Panc1 (cell line): ENCODE data around the gene HOXC11. TPM values are rescaled to one million over a fixed set of nuclear protein-coding genes. Genes with fewer than 3 reads are reported as not detected.

Experiments used
- ATAC-seq: fragments of 200-7000 bp; cut with Tn5 transposase; 2 replicates; pipeline ENCODE4 v1.9.1; 2020; ENCODE audit warnings: mild to moderate bottlenecking, moderate library complexity
- BruUV-seq: library from RNA; stranded (reverse); fragments of 400-500 nt; replicated peaks from 2 replicates; lab custom pipeline; 2021; lab: Mats Ljungman, UMichigan
- CTCF ChIA-PET: fragments of 300-600 bp; sonication (Branson Sonifier 250); formaldehyde crosslinking; loops from one replicate; lab custom pipeline; 2022; ENCODE audit warnings: antibody characterized with exemption; lab: Charles Lee
- POLR2A ChIA-PET: fragments of 300-600 bp; sonication (Branson Sonifier 250); formaldehyde crosslinking; loops from one replicate; lab custom pipeline; 2022; ENCODE audit warnings: antibody characterized with exemption; lab: Charles Lee
- DNase-seq: peaks from one replicate; pipeline ENCODE4 v3.0.0-alpha.2; 2010; ENCODE audit warnings: low read depth, low spot score
- H3K27ac ChIP-seq: 2 replicates; pipeline ENCODE4 v1.5.1; 2011; ENCODE audit warnings: mild to moderate bottlenecking, low read length, inconsistent platforms
- H3K27me3 ChIP-seq: fragments of 200-500 bp; sonication (Bioruptor generic); 2 replicates; pipeline ENCODE4 v1.6.0; 2014; ENCODE audit warnings: low read length, inconsistent platforms; ENCODE audit not compliant: control insufficient read depth, insufficient read depth
- H3K36me3 ChIP-seq: fragments of 200-500 bp; sonication (Bioruptor generic); 2 replicates; pipeline ENCODE4 v1.5.1; 2014; ENCODE audit warnings: inconsistent platforms, mild to moderate bottlenecking, low read length, moderate library complexity; ENCODE audit not compliant: control insufficient read depth, insufficient read depth
- H3K4me1 ChIP-seq: 2 replicates; pipeline ENCODE4 v1.5.1; 2011; ENCODE audit warnings: inconsistent platforms, mild to moderate bottlenecking, low read length, moderate library complexity; ENCODE audit not compliant: control insufficient read depth, insufficient read depth
- H3K4me3 ChIP-seq, 2 experiments: 2 replicates each; pipeline ENCODE4 v1.5.1; 2011 to 2012; ENCODE audit warnings: low read depth in 2 of 2, low read length in 2 of 2, mild to moderate bottlenecking in 2 of 2, inconsistent platforms in 1 of 2, moderate library complexity in 1 of 2
- H3K9me3 ChIP-seq: fragments of 200-500 bp; sonication (Bioruptor generic); 2 replicates; pipeline ENCODE4 v1.5.1; 2014; ENCODE audit warnings: low read depth, mild to moderate bottlenecking, inconsistent platforms, low read length, moderate library complexity; ENCODE audit not compliant: control insufficient read depth, insufficient read depth
- POLR2AphosphoS5 ChIP-seq: IDR thresholded peaks from 2 replicates; pipeline ENCODE4 v1.6.1; 2012; ENCODE audit warnings: mild to moderate bottlenecking, low read depth, low read length, moderate library complexity
- REST ChIP-seq, 2 experiments: IDR thresholded peaks; 2 replicates each; pipeline ENCODE4 v1.6.1; 2011 to 2012; ENCODE audit warnings: low read depth in 2 of 2, control low read depth in 1 of 2, low read length in 1 of 2, mild to moderate bottlenecking in 1 of 2, moderate library complexity in 1 of 2; ENCODE audit not compliant: insufficient read depth in 1 of 2
- SIN3A ChIP-seq: IDR thresholded peaks from 2 replicates; pipeline ENCODE4 v1.6.1; 2012; ENCODE audit warnings: low read depth, mild to moderate bottlenecking, low read length, moderate library complexity, borderline replicate concordance; ENCODE audit not compliant: insufficient read depth
- TCF7L2 ChIP-seq: IDR thresholded peaks from 2 replicates; pipeline ENCODE4 v1.6.1; 2011; ENCODE audit warnings: mild to moderate bottlenecking, low read depth, low read length, inconsistent platforms
- in situ Hi-C: cut with HindIII; loops from 2 replicates; pipeline ENCODE4 v1.10.0; 2016; ENCODE audit warnings: low sequenced_read_pairs, low pct_unique_long_range_greater_than_20kb
- intact Hi-C: fragments of 100-400 bp; cut with micrococcal nuclease; formaldehyde crosslinking; loops from one replicate; pipeline ENCODE4 v1.10.0; 2022; ENCODE audit not compliant: unreplicated experiment
- total RNA-seq: library from RNA; stranded (reverse); gene quantifications from one replicate; pipeline ENCODE4 v1.2.1, GENCODE V29; 2021; ENCODE audit not compliant: unreplicated experiment
- TF ChIP-seq, protein P1 (sequence below): fragments of 450-650 bp; IDR thresholded peaks from 2 replicates; pipeline ENCODE4 v1.5.1; 2017; ENCODE audit warnings: mild to moderate bottlenecking

The HOXC11 gene
- total RNA-seq, 1 experiment from 2014 or later = 17.0 TPM

DNA sequence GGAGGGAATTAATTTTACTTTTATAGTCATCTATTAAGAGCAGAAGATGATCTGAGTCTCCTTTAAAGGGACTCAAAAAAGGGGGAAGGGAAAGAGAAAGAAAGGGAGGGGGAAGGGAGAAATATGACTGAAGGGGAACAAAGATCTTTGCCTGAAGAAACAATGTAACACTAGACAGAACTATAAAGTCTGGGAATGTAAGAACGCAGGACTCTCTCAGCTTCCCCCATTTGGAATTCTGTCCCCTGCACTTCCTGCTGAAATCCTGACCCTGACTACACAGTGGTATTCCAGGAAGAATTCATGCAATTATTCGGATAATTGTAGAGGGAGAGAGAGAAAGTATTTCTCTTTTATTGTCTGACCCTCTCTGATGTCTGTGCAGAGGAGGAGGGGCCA is 8.6 kb upstream of the HOXC11 start:
- no peaks in the 10 kb centered on the region for H3K27me3 ChIP-seq
- no TSS peak for BruUV-seq

DNA sequence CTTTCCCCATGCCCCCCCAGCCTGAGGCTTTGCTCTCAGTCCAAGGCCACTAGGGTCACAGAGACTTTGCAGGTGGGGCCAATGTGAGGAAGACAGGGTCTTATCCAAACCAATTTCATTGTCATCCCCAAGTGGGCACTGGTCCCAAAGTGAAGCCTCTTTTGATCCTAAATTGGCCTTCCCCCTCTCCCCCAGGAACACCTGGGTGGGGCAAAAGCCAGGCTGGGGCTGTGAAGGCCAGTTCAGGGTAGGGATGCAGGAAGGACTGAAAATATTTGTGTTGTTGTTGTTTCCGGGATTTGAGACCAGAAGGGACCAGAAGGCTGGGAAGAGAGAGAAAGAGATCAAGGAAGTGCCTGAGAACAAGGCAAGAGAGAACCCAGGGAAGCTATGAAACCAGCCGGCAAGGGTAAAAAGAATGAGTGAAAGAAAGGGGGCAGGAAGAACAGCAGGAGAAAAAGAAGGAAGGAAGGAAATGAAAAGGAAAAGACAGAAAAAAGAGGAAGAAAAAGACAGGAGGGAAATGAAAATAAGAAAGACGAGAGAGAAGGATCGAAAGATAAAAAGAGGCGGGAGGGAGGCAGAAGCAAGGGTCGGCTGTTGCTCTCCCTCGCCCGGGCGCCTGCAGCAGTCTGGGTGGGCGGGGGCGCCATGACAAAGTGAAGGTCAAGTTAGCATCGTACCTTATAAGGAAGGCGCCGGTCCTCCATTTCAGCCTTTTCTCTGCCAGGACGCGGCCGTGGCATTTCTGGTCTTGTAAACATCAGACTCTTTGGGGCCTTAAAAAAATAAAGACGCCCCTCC is 7.4 kb upstream of the HOXC11 start:
- no TSS peak for BruUV-seq
- peak overlapping the region; percentile 100 for H3K27ac ChIP-seq
- peaks cover 4% of the 10 kb centered on the region; the same call in 1 of the 2 replicates for H3K36me3 ChIP-seq
- H3K27me3 ChIP-seq = no peaks in the 10 kb centered on the region
- CTCF ChIA-PET = no interaction called here
- no peaks in the 10 kb centered on the region for H3K9me3 ChIP-seq
- no peak overlapping the region for H3K4me3 ChIP-seq
- in situ Hi-C loops (no loop called here), intact Hi-C loops (no loop called here)
- DNase-seq = no peak
- no peak for TF ChIP-seq REST (IDR thresholded peaks at IDR 0.05; ENCODE audit: insufficient read depth in 1 of 2, low read depth in 2 of 2, low read length in 1 of 2)
- TF ChIP-seq, protein P1, sequence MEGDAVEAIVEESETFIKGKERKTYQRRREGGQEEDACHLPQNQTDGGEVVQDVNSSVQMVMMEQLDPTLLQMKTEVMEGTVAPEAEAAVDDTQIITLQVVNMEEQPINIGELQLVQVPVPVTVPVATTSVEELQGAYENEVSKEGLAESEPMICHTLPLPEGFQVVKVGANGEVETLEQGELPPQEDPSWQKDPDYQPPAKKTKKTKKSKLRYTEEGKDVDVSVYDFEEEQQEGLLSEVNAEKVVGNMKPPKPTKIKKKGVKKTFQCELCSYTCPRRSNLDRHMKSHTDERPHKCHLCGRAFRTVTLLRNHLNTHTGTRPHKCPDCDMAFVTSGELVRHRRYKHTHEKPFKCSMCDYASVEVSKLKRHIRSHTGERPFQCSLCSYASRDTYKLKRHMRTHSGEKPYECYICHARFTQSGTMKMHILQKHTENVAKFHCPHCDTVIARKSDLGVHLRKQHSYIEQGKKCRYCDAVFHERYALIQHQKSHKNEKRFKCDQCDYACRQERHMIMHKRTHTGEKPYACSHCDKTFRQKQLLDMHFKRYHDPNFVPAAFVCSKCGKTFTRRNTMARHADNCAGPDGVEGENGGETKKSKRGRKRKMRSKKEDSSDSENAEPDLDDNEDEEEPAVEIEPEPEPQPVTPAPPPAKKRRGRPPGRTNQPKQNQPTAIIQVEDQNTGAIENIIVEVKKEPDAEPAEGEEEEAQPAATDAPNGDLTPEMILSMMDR = no peak
- no peak for TF ChIP-seq POLR2AphosphoS5
- TF ChIP-seq SIN3A = no peak
- TF ChIP-seq TCF7L2 = no peak
- no peak for ATAC-seq
- POLR2A ChIA-PET = interaction anchor here (0.6 kb wide), 2 partner anchors 15 to 350 kb away, joined by 3 to 7 read pairs; no protein-coding TSS in a partner anchor
- peaks cover 79% of the 10 kb centered on the region for H3K4me1 ChIP-seq

More for the DNA sequence above, 8.6 kb upstream of the HOXC11 start:
- no peak overlapping the region for H3K4me3 ChIP-seq
- in situ Hi-C loops = no loop called here
- intact Hi-C loops = no loop called here
- H3K36me3 ChIP-seq = peaks cover 4% of the 10 kb centered on the region; the same call in 1 of the 2 replicates
- peaks cover 71% of the 10 kb centered on the region for H3K4me1 ChIP-seq
- ATAC-seq (no peak), DNase-seq (no peak)
- no peaks in the 10 kb centered on the region for H3K9me3 ChIP-seq
- TF ChIP-seq POLR2AphosphoS5 = no peak
- TF ChIP-seq, protein P1 = no peak
- no peak for TF ChIP-seq SIN3A
- TF ChIP-seq REST (IDR thresholded peaks at IDR 0.05; ENCODE audit: insufficient read depth in 1 of 2, low read depth in 2 of 2, low read length in 1 of 2) = no peak
- no peak for TF ChIP-seq TCF7L2
- CTCF ChIA-PET = no interaction called here
- POLR2A ChIA-PET = interaction anchor here (0.5 to 0.6 kb wide), 2 partner anchors 21 to 26 kb away, joined by 3 to 7 read pairs; partner anchors contain the start of gene HOXC10
- peak overlapping the region; percentile 100 for H3K27ac ChIP-seq
